ENCODE measurements around the gene FAM204A.
A peak's percentile ranks its signal among the peaks of the same experiment; 100 is the strongest.

The FAM204A gene

GRCh38 chr10:118340486-118340885 is 1.6 kb downstream of the FAM204A start:
- H3K36me3 ChIP-seq = peaks cover 7% of the 10 kb centered on the region
- no peaks in the 10 kb centered on the region for H3K9me3 ChIP-seq
- no peak for TF ChIP-seq CTCF (IDR thresholded peaks at IDR 0.05)
- H3K4me3 ChIP-seq (ENCODE audit: low read depth in 1 of 2, low read length in 1 of 2) = peak overlapping the region in 1 of 2 experiments; percentile 16
- peaks cover 13% of the 10 kb centered on the region for H3K27me3 ChIP-seq
- peaks cover 25 to 29% of the 10 kb centered on the region in 2 experiments for H3K4me1 ChIP-seq (ENCODE audit: control insufficient read depth in 1 of 2, insufficient read depth in 1 of 2, low read depth in 1 of 2, low read length in 1 of 2)
- peak overlapping the region; percentile 80 for H3K27ac ChIP-seq

GRCh38 chr10:118339111-118339510 is 3.0 kb downstream of the FAM204A start:
- Histone ChIP-seq H3K36me3 (peaks cover 21% of the 10 kb centered on the region), H3K4me1 (ENCODE audit: control insufficient read depth in 1 of 2, insufficient read depth in 1 of 2, low read depth in 1 of 2, low read length in 1 of 2) (peaks cover 25 to 29% of the 10 kb centered on the region in 2 experiments), H3K4me3 (ENCODE audit: low read depth in 1 of 2, low read length in 1 of 2) (no peak overlapping the region), H3K9me3 (no peaks in the 10 kb centered on the region), H3K27me3 (no peaks in the 10 kb centered on the region), H3K27ac (no peak overlapping the region)
- no peak for TF ChIP-seq CTCF (IDR thresholded peaks at IDR 0.05)

- H3K27ac ChIP-seq = no peak overlapping the region
- no peaks in the 10 kb centered on the region for H3K27me3 ChIP-seq
- H3K36me3 ChIP-seq = peaks cover 37% of the 10 kb centered on the region
- TF ChIP-seq CTCF (IDR thresholded peaks at IDR 0.05) = no peak
- no peak overlapping the region for H3K4me3 ChIP-seq (ENCODE audit: low read depth in 1 of 2, low read length in 1 of 2)
- H3K9me3 ChIP-seq = no peaks in the 10 kb centered on the region
- H3K4me1 ChIP-seq (ENCODE audit: control insufficient read depth in 1 of 2, insufficient read depth in 1 of 2, low read depth in 1 of 2, low read length in 1 of 2) = peaks cover 21 to 25% of the 10 kb centered on the region in 2 experiments
Measured at GRCh38 chr10:118337356-118337755, 4.8 kb downstream of the FAM204A start.

- H3K4me1 ChIP-seq (ENCODE audit: control insufficient read depth in 1 of 2, insufficient read depth in 1 of 2, low read depth in 1 of 2, low read length in 1 of 2) = no peaks in the 10 kb centered on the region
- H3K27me3 ChIP-seq = no peaks in the 10 kb centered on the region
- H3K27ac ChIP-seq = no peak overlapping the region
- H3K9me3 ChIP-seq = no peaks in the 10 kb centered on the region
- H3K36me3 ChIP-seq = peaks cover 67% of the 10 kb centered on the region
- H3K4me3 ChIP-seq (ENCODE audit: low read depth in 1 of 2, low read length in 1 of 2) = no peak overlapping the region
- no peak for TF ChIP-seq CTCF (IDR thresholded peaks at IDR 0.05)
Measured at GRCh38 chr10:118333871-118334270, 8.3 kb downstream of the FAM204A start.

GRCh38 chr10:118332948-118333710 is 9.0 kb downstream of the FAM204A start:
- H3K27me3 ChIP-seq = no peaks in the 10 kb centered on the region
- H3K4me3 ChIP-seq (ENCODE audit: low read depth in 1 of 2, low read length in 1 of 2) = no peak overlapping the region
- H3K36me3 ChIP-seq = peaks cover 74% of the 10 kb centered on the region
- no peak for TF ChIP-seq CTCF (IDR thresholded peaks at IDR 0.05)
- no peaks in the 10 kb centered on the region for H3K4me1 ChIP-seq (ENCODE audit: control insufficient read depth in 1 of 2, insufficient read depth in 1 of 2, low read depth in 1 of 2, low read length in 1 of 2)
- H3K9me3 ChIP-seq = no peaks in the 10 kb centered on the region
- H3K27ac ChIP-seq = no peak overlapping the region
